HG03196 (cell line): ENCODE results near the gene OTOP3.
"Not testable (repeated sequence)": the region's sequence is repeated elsewhere in the genome, so short reads cannot be mapped to it uniquely, and the experiment has no call there.

Experiments
- ATAC-seq: cut with Tn5 transposase; IDR thresholded peaks from one replicate; pipeline ENCODE4 v1.9.1; 2021; ENCODE audit not compliant: unreplicated experiment

OTOP3 gene

DNA sequence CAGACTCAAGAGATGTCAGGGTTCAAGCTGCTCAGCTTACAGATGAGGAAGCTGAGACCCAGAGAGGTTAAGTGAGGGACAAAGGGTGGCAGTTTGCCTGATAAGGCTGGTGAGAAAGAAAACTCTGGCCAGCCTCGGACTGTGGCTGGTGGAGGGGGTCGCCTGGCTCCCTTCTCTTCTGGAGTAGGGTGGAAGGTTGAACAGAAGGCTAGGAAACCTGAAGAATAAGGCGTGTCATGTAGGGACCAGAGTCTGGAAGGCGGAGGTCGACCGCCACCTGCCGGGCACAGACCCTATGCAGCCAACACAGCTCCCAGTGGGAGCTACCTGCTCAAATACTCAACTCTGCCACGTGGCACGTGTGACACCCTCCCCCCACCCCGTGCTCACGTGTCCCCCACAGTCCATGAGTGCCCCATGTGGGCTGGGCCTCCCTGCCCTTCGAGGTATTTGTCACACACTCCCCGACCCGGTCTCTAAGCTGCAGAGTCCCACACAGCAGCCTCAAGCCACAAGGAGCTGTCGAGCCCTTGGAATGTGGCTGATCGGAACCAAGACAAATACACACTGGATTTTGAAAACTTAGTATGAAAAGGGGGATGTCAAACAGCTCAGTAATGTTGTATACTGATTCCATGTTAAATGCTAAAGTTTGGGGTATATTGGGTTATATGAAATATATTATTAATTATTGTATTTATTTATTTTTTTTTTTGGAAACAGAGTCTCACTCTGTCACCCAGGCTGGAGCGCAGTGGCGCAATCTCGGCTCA lies 25.1 kb downstream of the OTOP3 start:
- no peak for ATAC-seq

DNA sequence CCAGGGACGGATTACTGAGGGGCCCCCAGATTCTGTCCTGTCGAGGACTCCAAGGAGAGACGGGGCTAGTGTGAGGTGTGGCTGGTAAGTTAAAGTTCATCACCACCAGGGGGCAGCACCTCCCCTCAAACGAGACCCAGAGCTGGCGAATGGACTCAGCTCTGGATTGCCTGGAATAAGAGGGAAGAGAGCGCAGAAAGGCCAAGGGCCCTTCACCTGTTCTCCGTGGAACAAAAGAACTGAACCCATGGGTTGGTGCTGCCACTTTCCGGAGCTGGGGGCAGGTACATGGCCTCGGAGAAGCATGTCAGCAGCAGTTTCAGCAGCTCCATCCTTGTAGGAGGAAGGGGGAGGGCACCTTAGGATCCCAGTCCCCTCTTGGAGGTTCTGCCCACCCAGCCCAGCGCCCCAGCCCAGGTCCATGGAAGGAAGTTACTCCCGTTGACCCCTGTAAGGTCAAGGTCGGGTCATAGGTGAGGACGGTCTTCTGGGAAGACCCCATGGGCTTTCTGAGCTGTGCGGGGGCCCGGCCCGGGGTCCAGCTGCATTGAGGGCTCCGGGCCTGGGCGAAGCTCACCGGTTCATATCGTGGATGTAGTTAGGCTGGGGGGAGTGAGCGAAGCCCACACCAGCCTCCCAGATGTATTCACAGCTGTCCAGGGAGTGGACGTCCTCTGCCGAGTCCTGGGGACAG lies 26.1 kb downstream of the OTOP3 start:
- no peak for ATAC-seq

DNA sequence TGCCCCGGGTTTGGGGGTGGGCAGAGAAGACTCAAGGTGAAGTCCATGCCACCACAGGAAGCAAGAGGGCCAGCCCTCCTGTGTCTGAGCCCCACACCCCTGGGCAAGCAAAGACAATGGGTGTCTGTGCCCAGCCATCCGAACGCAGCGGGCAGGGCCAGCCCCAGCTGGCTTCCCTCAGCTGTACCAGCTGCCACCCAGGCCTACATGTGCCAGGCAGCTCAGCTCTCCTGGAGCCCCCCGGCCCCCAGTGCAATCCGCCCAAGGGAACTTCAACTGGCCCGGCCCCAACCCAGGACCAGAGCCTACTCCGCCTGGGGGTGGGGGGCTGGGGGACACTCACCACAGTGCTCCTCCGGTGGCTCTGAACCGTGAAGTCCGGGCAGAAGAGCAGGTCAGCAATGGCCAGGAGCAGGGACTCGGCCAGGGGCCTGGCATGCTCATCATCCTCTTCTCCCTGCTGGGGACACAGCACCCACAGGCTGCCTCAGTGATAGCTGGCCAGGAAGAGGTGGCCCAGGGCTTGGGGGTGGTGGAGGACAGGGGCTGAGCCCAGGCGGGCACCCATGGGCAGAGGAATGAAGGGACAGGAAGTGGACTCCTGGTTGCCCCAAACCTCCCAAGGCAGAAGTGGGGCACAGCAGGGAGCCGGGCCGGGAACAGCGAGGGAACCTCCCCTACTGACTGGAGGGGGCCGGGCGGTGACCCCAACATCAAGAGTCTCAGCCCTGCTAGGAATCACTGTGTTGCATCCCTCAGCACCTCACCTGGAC lies 27.1 kb downstream of the OTOP3 start:
- no peak for ATAC-seq

- no peak for ATAC-seq
These were observed 28.0 kb downstream of the OTOP3 start for GRCh38 chr17:74963656-74964055.

DNA sequence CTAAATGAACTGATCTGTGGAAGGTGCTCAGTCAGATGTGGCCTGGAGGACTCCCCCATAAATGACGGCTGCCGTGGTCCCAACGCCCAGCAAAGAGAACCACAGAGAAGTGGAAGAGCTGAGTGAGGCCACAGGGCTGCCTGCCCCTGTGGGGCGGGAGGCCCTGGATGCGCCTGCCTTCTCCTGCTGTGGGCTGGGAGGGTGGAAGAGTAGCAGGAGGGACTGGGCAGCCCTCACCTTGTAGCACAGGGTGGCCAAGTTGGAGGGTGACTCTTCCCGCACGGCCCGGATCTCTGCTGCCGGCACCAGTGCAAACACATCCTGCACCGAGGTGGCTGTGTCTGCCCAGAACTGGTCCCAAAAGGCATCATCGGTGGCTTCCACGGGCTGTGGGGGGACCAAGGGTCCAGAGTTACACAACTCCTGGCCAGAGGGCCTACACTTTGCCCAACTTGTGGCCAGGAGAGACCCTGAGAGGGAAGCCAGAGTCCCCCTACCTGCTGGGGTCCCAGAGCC lies 28.6 kb downstream of the OTOP3 start:
- ATAC-seq: no peak

DNA sequence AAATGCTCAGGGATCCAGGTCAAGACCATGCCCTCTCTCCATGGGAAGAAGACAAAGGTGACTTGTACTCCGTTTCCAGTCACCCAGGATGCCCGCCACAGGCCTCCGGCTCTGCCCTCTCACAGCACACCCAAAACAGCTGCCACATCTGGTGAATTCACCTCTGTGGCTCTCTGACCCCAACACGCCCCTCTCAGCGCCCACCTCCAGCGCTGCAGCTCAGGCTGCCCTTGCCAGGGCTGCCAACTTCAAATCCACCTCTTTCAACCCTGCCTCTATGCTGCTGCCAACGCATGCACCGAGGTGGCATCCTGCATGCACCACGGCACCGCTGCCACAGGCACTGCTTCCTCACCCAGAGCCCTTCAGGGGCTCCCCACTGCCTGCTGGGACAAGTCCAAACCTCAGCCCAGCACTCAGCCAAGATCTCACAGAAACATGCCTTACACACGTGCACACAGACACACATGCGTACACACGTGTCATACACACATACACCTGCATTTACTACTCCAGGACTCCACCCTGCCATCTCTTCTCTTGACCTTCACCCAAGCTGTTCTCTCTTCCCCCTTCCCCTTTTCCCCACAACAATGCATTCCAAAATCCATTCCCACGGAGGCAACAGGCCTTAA lies 29.4 kb downstream of the OTOP3 start:
- ATAC-seq: no peak

- ATAC-seq: no peak
These were observed 32.7 kb downstream of the OTOP3 start for GRCh38 chr17:74968361-74968780.

DNA sequence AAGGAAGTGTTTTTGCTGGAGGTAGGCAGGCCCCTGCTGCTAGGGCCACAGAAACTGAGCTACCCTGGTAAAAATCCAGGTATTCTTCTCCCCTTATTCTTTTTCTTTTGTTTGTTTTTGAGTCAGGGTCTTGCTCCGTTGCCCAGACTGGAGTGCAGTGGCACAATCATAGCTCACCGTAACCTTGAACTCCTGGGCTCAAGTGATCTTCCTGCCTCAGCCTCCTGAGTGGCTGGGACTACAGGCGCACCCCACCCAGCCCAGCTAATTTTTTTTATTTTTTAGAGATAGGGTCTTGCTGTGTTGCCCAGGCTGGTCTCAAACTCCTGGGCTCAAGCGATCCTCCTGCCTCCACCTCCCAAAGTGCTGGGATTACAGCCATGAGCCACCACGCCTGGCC lies 33.8 kb downstream of the OTOP3 start:
- ATAC-seq: not testable (repeated sequence)

- ATAC-seq: no peak
These were observed 34.7 kb downstream of the OTOP3 start for GRCh38 chr17:74970395-74970794.

DNA sequence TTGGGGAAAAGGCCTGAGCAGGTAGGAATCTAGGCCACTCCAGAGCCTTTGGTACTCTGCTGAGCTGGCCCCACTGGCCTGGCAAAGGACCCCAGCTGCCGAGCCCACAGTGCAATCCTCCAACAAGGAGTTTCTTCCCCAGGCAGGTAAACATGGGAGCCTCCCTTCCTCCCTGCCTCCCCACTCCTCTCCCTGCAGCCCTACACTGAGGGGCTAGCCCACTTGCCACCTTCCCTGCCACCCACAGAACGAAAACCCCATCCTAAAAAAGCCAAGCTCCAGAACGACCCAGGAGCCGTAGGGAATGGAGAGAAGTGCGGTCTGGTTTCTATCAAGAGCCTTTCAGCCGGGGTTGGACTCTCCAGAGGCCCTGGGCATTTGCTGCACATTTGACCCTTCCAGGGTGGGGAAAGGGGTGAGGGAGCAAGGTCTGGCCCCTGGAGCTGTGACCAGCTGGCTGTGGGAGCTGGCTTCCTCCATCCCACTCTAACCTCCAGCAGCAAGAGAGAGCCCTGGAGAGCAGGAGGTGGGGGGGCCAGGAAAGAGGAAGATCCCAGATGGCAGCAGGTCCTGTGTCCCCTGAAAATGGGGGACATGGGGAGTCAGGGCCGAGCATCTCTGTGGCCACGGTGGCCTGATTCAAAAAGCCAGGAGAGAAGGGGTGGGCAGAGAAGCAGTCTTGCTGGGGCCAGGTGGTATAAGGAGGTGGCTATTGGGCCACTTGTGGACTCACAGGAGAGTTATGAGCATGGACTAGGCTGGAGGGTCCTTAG lies 35.6 kb downstream of the OTOP3 start:
- no peak for ATAC-seq

- ATAC-seq: no peak
These were observed 36.1 kb downstream of the OTOP3 start for GRCh38 chr17:74971842-74972106.

GRCh38 chr17:74972107-74972972 lies 36.6 kb downstream of the OTOP3 start, which contains the start of gene HID1:
Gene HID1, minus strand, starts transcription at chr17:74972759. Its CDS starts 103 bp downstream, at chr17:74972656.
- ATAC-seq: no peak

DNA sequence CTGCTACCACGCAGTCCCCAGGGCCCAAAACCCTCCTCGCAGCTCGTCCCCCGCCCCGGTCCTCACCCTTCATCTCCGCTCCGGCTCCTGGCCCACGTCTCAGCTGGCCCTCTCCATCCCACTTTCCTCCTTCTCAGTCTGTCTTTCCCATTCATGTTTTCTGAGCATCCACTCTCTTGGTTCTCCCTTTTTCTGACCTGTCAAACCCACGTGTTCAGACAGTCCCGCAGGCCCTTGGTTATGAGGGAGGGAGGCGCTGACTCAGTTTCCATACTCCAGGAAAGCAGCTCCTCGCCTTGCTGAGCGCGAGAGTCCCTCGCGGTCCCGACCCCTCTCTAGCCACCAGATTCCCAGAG lies 37.3 kb downstream of the OTOP3 start:
- ATAC-seq: no peak

GRCh38 chr17:74975943-74976342 lies 40.2 kb downstream of the OTOP3 start:
- ATAC-seq: no peak

DNA sequence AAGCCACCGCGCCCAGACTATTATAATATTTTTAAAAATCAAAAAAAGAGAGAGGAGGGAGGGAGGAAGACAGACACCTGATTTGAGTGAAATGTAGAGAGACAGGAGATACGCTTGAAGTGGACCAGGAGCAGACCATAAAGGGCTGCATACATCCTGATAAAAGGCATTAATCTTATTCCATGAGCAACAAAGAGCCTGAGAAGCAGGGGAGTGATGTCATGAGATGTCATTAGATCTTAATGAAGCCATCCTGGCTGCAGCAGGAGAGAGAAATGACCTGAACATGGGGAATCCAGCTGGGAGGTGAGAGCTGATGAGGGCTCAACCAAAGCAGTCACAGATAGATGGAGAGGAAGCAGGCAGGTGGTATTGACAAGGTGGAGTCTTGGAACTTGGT lies 42.1 kb downstream of the OTOP3 start:
- no peak for ATAC-seq

- ATAC-seq: no peak
These were observed 42.5 kb downstream of the OTOP3 start for GRCh38 chr17:74978240-74978639.

DNA sequence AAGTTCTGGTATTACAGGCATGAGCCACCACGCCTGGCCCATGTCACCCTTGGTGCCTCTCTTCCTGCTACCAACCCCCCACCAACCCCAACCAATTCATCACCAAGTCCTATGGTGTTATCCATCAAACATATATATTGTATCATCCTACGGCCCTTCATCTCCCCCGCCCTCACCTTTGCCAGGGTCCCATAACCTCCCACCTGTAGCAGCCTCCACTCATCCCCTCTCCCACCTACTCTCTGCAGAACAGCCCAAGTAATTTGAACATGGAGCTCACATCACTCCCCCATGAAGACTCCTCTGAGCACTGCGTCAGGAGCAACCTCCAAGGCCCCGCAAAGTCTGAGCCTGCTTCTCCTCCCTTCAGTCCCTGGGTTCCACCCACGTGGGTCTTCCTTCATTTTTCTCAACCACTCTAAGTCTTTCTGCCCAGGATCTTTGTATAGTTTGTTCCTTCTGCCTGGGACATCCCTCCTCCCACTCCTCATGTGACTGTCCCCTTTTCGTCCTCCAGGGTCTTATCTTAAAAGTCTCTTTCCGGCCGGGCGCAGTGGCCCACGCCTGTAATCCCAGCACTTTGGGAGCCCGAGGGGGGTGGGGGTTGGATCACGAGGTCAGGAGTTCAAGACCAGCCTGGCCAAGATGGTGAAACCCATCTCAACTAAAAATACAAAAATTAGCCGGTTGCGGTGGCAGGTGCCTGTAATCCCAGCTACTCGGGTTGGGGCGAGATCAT lies 43.9 kb downstream of the OTOP3 start:
- no peak for ATAC-seq

- no peak for ATAC-seq
These were observed 45.8 kb downstream of the OTOP3 start for GRCh38 chr17:74981318-74981978.
